IMR-90 (cell line): ENCODE results near the gene RSBN1L. TPM values are rescaled to one million over a fixed set of nuclear protein-coding genes. Genes with fewer than 3 reads are reported as not detected.

Experiments
- ATAC-seq: fragments of 200-7000 bp; cut with Tn5 transposase; 2 replicates; pipeline ENCODE4 v1.9.1; 2020; ENCODE audit warnings: low read depth, mild to moderate bottlenecking, moderate library complexity
- Bru-seq: library from RNA; stranded (reverse); fragments of 400-500 nt; gene quantifications from one replicate; lab custom pipeline; 2021; lab: Mats Ljungman, UMichigan
- BruChase-seq, 2 experiments: library from RNA; stranded (reverse); fragments of 400-500 nt; gene quantifications; one replicate each; lab custom pipeline; 2021; lab: Mats Ljungman, UMichigan
- BruUV-seq: library from RNA; stranded (reverse); fragments of 400-500 nt; replicated peaks from 2 replicates; lab custom pipeline; 2021; lab: Mats Ljungman, UMichigan
- CTCF ChIA-PET: fragments of 300-600 bp; formaldehyde crosslinking; extraction: SDS; loops from one replicate; lab custom pipeline; 2021; ENCODE audit warnings: antibody characterized with exemption; lab: Yijun Ruan, JAX
- POLR2A ChIA-PET: fragments of 300-600 bp; sonication (Branson Sonifier 250); formaldehyde crosslinking; loops from one replicate; lab custom pipeline; 2022; ENCODE audit warnings: antibody characterized with exemption; ENCODE audit not compliant: unreplicated experiment; lab: Charles Lee
- DNase-seq: peaks from one replicate; pipeline ENCODE4 v3.0.0; 2013
- H2AFZ ChIP-seq: replicated peaks from 2 replicates; pipeline ENCODE3; 2013; ENCODE audit warnings: low read length, mild to moderate bottlenecking; ENCODE audit not compliant: poor library complexity
- H2AK5ac ChIP-seq: 2 replicates; pipeline ENCODE4 v1.6.1; 2013; ENCODE audit warnings: low read depth, low read length, inconsistent platforms
- H2AK9ac ChIP-seq: replicated peaks from 2 replicates; pipeline ENCODE3; 2013; ENCODE audit warnings: mild to moderate bottlenecking, low read depth, low read length, moderate library complexity; ENCODE audit not compliant: poor library complexity
- H2BK120ac ChIP-seq: 2 replicates; pipeline ENCODE4 v1.6.1; 2013; ENCODE audit warnings: low read depth, low read length, inconsistent platforms
- H2BK15ac ChIP-seq: 3 replicates; pipeline ENCODE4 v1.6.1; 2013; ENCODE audit warnings: low read depth, low read length, inconsistent platforms
- H2BK20ac ChIP-seq: 2 replicates; pipeline ENCODE4 v1.6.1; 2013; ENCODE audit warnings: low read depth, mild to moderate bottlenecking, inconsistent platforms, low read length, moderate library complexity
- H2BK5ac ChIP-seq: 2 replicates; pipeline ENCODE4 v1.6.1; 2013; ENCODE audit warnings: mild to moderate bottlenecking, low read depth, low read length, inconsistent platforms; ENCODE audit not compliant: poor library complexity, severe bottlenecking
- H3K14ac ChIP-seq: replicated peaks from 2 replicates; pipeline ENCODE4 v1.6.1; 2013; ENCODE audit warnings: low read depth, low read length, inconsistent platforms
- H3K18ac ChIP-seq: 2 replicates; pipeline ENCODE4 v1.6.1; 2013; ENCODE audit warnings: low read depth, low read length, control low read depth
- H3K23ac ChIP-seq: 2 replicates; pipeline ENCODE4 v1.6.1; 2013; ENCODE audit warnings: low read depth, low read length, inconsistent platforms
- H3K27ac ChIP-seq: 2 replicates; pipeline ENCODE4 v1.5.1; 2013; ENCODE audit warnings: mild to moderate bottlenecking, control low read depth, low read length; ENCODE audit not compliant: insufficient read depth
- H3K27me3 ChIP-seq: 2 replicates; pipeline ENCODE4 v1.6.1; 2013; ENCODE audit warnings: low read length; ENCODE audit not compliant: control insufficient read depth, insufficient read depth
- H3K36me3 ChIP-seq: 2 replicates; pipeline ENCODE4 v1.6.1; 2013; ENCODE audit warnings: low read length, mixed read lengths; ENCODE audit not compliant: control insufficient read depth, insufficient read depth
- H3K4ac ChIP-seq: 2 replicates; pipeline ENCODE4 v1.6.1; 2013; ENCODE audit warnings: low read depth, low read length, inconsistent platforms
- H3K4me1 ChIP-seq: 2 replicates; pipeline ENCODE4 v1.6.1; 2013; ENCODE audit warnings: low read length, mixed read lengths; ENCODE audit not compliant: control insufficient read depth, insufficient read depth
- H3K4me2 ChIP-seq: 2 replicates; pipeline ENCODE4 v1.6.1; 2013; ENCODE audit warnings: low read depth, mild to moderate bottlenecking, control low read depth, low read length, moderate library complexity
- H3K4me3 ChIP-seq: 2 replicates; pipeline ENCODE4 v1.5.1; 2013; ENCODE audit warnings: low read depth, mild to moderate bottlenecking, control low read depth, low read length, moderate library complexity; ENCODE audit not compliant: insufficient read depth
- H3K56ac ChIP-seq: 2 replicates; pipeline ENCODE4 v1.6.1; 2013; ENCODE audit warnings: low read length, inconsistent platforms; ENCODE audit not compliant: insufficient read depth; ENCODE audit errors: extremely low read depth
- H3K79me1 ChIP-seq, 2 experiments: 2 replicates each; pipeline ENCODE4 v1.6.1; 2013; ENCODE audit warnings: low read length in 2 of 2, inconsistent platforms in 1 of 2, low read depth in 1 of 2
- H3K9ac ChIP-seq: 2 replicates; pipeline ENCODE4 v1.6.1; 2013; ENCODE audit warnings: low read depth, low read length, control low read depth
- H3K9me1 ChIP-seq: 2 replicates; pipeline ENCODE4 v1.6.1; 2013; ENCODE audit warnings: low read length, inconsistent platforms; ENCODE audit not compliant: insufficient read depth
- H3K9me3 ChIP-seq: 2 replicates; pipeline ENCODE4 v1.6.1; 2013; ENCODE audit warnings: low read length; ENCODE audit not compliant: control insufficient read depth, insufficient read depth
- H4K20me1 ChIP-seq: 2 replicates; pipeline ENCODE4 v1.6.1; 2013; ENCODE audit warnings: low read length, inconsistent platforms; ENCODE audit not compliant: insufficient read depth
- H4K5ac ChIP-seq: 2 replicates; pipeline ENCODE4 v1.6.1; 2013; ENCODE audit warnings: mild to moderate bottlenecking, low read depth, low read length, control low read depth
- H4K8ac ChIP-seq, 2 experiments: 2 replicates each; pipeline ENCODE4 v1.6.1; 2013; ENCODE audit warnings: low read depth in 2 of 2, low read length in 2 of 2, control low read depth in 1 of 2, inconsistent platforms in 1 of 2
- H4K91ac ChIP-seq: 2 replicates; pipeline ENCODE4 v1.6.1; 2013; ENCODE audit warnings: low read depth, low read length, inconsistent platforms; ENCODE audit not compliant: insufficient read depth
- BHLHE40 ChIP-seq: fragments of 150-350 bp; IDR thresholded peaks from 2 replicates; pipeline ENCODE4 v1.6.1; 2016; ENCODE audit warnings: mild to moderate bottlenecking, low read depth, low read length
- CEBPB ChIP-seq: IDR thresholded peaks from 2 replicates; pipeline ENCODE4 v1.6.1; 2012; ENCODE audit warnings: low read depth, low read length, improper control_type of control experiment
- CHD1 ChIP-seq: IDR thresholded peaks from 2 replicates; pipeline ENCODE4 v1.6.1; 2012; ENCODE audit warnings: low read depth, low read length, improper control_type of control experiment
- FOS ChIP-seq: fragments of 150-350 bp; IDR thresholded peaks from 2 replicates; pipeline ENCODE4 v1.6.1; 2016; ENCODE audit warnings: low read depth, low read length
- MAFK ChIP-seq: IDR thresholded peaks from 2 replicates; pipeline ENCODE4 v1.6.1; 2012; ENCODE audit warnings: low read depth, low read length, improper control_type of control experiment
- NFE2L2 ChIP-seq: fragments of 150-350 bp; IDR thresholded peaks from 2 replicates; pipeline ENCODE4 v1.6.1; 2016; ENCODE audit warnings: low read depth, mild to moderate bottlenecking, low read length
- RAD21 ChIP-seq: IDR thresholded peaks from 2 replicates; pipeline ENCODE4 v1.6.1; 2012; ENCODE audit warnings: low read length, improper control_type of control experiment
- SMC3 ChIP-seq: fragments of 150-350 bp; IDR thresholded peaks from 2 replicates; pipeline ENCODE4 v1.6.1; 2016; ENCODE audit warnings: low read depth, mild to moderate bottlenecking, antibody characterized with exemption, low read length, moderate library complexity
- WGBS, 2 experiments: methylation state at CpG; one replicate each; pipeline versions ENCODE4 v1.1.5 to v1.1.7; 2013; ENCODE audit warnings: missing lambda C conversion rate in 2 of 2; ENCODE audit not compliant: insufficient read length in 1 of 2; ENCODE audit errors: extremely low coverage in 2 of 2; 5-methylcytosine and 5-hydroxymethylcytosine counted together
- dilution Hi-C: fragments of 300-500 bp; cut with HindIII; formaldehyde crosslinking; loops from one replicate; pipeline ENCODE4 v1.14.3; 2018; ENCODE audit warnings: low sequenced_read_pairs; ENCODE audit not compliant: unreplicated experiment
- in situ Hi-C: fragments of 300-500 bp; cut with MboI; formaldehyde crosslinking; loops from 3 replicates; pipeline ENCODE4 v1.14.3; 2019; ENCODE audit warnings: low sequenced_read_pairs, inconsistent platforms, mixed read lengths
- intact Hi-C: fragments of 100-400 bp; cut with micrococcal nuclease; formaldehyde crosslinking; loops from 2 replicates; pipeline ENCODE4 v1.10.0; 2022
- long read RNA-seq: library from polyadenylated mRNA; unstranded; transcript quantifications from one replicate; pipeline ENCODE4 v2.0.0, GENCODE V29; 2021; ENCODE audit not compliant: unreplicated experiment
- polyA plus RNA-seq, 3 experiments: library from polyadenylated mRNA; depleted of rRNA; stranded (reverse); fragments of >200 nt; gene quantifications; 2 replicates each; pipeline ENCODE4 v1.2.3, GENCODE V29; 2012; ENCODE audit warnings: low replicate concordance in 1 of 3
- total RNA-seq: library from RNA; depleted of rRNA; stranded (reverse); fragments of >200 nt; gene quantifications from 2 replicates; pipeline ENCODE4 v1.2.3, GENCODE V29; 2012; rRNA removed
- TF ChIP-seq, protein P1 (sequence below): fragments of 150-350 bp; IDR thresholded peaks from 2 replicates; pipeline ENCODE4 v1.6.1; 2017; ENCODE audit warnings: mild to moderate bottlenecking, antibody characterized with exemption, low read length, low read depth
- TF ChIP-seq, protein P2 (sequence below): conservative IDR thresholded peaks from 2 replicates; pipeline ENCODE4 v1.5.1; 2012; ENCODE audit warnings: mild to moderate bottlenecking, low read depth, low read length, improper control_type of control experiment
- TF ChIP-seq, protein P3 (sequence below): fragments of 150-350 bp; IDR thresholded peaks from 2 replicates; pipeline ENCODE4 v1.6.1; 2016; ENCODE audit warnings: low read depth, mild to moderate bottlenecking, low read length, moderate library complexity, borderline replicate concordance

Gene RSBN1L
- total RNA-seq, result 14.7 and 23.6 TPM in 2 replicates
- 5.7 and 7.8 TPM in 2 replicates for polyA plus RNA-seq (2012; rRNA removed)
- polyA plus RNA-seq (2012; cell fraction: cytosol; rRNA removed), result 1.1 and 1.7 TPM in 2 replicates
- 1.8 and 10.0 TPM in 2 replicates for polyA plus RNA-seq (2012; cell fraction: nucleus; rRNA removed; ENCODE audit: low replicate concordance)
- Bru-seq, nascent RNA, result percentile 83 among the genes with signal in this experiment
- percentile 83 among the genes with signal in this experiment for BruChase-seq, experiment 1, labeled RNA remaining after a 6-hour chase
- percentile 79 among the genes with signal in this experiment for BruChase-seq, experiment 2, labeled RNA remaining after a 2-hour chase
- long read RNA-seq, full-length matches to known transcripts, result 7 of 17 reads
- long read RNA-seq, partial matches to known transcripts, result 8 of 17 reads
- long read RNA-seq, other reads (novel, unspliced or antisense), result 2 of 17 reads

DNA sequence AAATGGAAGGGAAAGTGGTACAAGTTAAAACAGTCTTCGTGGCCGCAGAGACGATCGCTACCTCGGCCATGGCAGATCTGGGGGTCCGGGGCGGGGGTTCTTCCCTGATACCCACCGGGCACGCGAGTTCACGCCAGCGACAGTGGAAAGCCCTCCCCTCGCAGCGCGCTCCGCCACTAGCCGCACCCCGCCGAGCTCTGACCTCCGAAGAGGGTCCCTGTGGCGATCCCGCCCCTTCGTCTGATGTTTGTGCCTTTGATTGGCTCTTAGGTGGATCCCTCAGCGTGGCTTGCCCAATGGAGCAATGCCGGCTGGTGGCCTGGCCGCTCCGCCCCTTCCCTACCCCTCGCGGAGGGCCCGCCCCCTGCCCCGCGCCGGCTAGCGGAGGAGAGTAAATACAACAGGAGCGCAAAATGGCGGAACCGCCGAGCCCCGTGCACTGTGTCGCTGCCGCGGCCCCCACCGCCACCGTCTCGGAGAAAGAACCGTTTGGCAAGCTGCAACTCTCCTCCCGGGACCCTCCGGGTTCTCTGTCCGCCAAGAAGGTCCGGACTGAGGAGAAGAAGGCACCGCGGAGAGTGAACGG, at the start of gene RSBN1L:
Gene RSBN1L (plus strand): TSS at position 403 of the 586 bp plus-strand sequence. CDS start 11 bp downstream, at position 414.
- DNase-seq (peak; percentile 97), ATAC-seq (peak; percentile 98)
- peak within 1 kb of the TSS; percentile 86 for H2BK120ac ChIP-seq
- CTCF ChIA-PET, result interaction anchor here (3.1 kb wide), 1 partner anchor 44 kb away, joined by 12 read pairs; no protein-coding TSS in a partner anchor
- POLR2A ChIA-PET, result no interaction called here
- H3K9me1 ChIP-seq, result 0 out of 2 replicates have a peak, but pooled peaks cover 3% of the 10 kb centered on the region
- in situ Hi-C loops, result no loop called here
- H3K9ac ChIP-seq, result peak within 1 kb of the TSS; percentile 95
- peak within 1 kb of the TSS; percentile 68 for H2AK5ac ChIP-seq
- H3K56ac ChIP-seq, result peak within 1 kb of the TSS; percentile 95
- H2BK15ac ChIP-seq, result peak within 1 kb of the TSS; percentile 61; the same call in 2 of the 3 replicates
- H3K36me3 ChIP-seq, result no peaks in the 10 kb centered on the region
- peak within 1 kb of the TSS; percentile 97 for H3K14ac ChIP-seq
- peak within 1 kb of the TSS; percentile 35 for H2BK20ac ChIP-seq
- no peaks in the 10 kb centered on the region for H3K9me3 ChIP-seq
- H3K4me1 ChIP-seq, result no peaks in the 10 kb centered on the region
- dilution Hi-C loops, result no loop called here
- H3K23ac ChIP-seq, result peak within 1 kb of the TSS; percentile 97
- peak within 1 kb of the TSS; percentile 98 for H2AFZ ChIP-seq
- H3K27me3 ChIP-seq, result no peaks in the 10 kb centered on the region
- intact Hi-C loops, result loop anchor here (1.0 to 5.0 kb wide), 3 partner anchors 9 to 63 kb away; no protein-coding TSS in a partner anchor
- peak within 1 kb of the TSS; percentile 87 for H2BK5ac ChIP-seq
- peak within 1 kb of the TSS; percentile 93 for H2AK9ac ChIP-seq
- H4K8ac ChIP-seq, result peak within 1 kb of the TSS; percentile 49 to 79
- peak within 1 kb of the TSS; percentile 92 for H3K27ac ChIP-seq
- peaks cover 16% of the 10 kb centered on the region; the same call in 1 of the 2 replicates for H4K20me1 ChIP-seq
- peaks cover 14 to 59% of the 10 kb centered on the region in 2 experiments for H3K79me1 ChIP-seq
- peak within 1 kb of the TSS; percentile 92 for H3K4me2 ChIP-seq
- WGBS, 2 experiments, result 0% methylated on average over 22 of the region's 53 CpGs; no CpG with 5 or more reads in 1 of the 2 experiments
- H3K18ac ChIP-seq, result peak within 1 kb of the TSS; percentile 67
- BruUV-seq, result no TSS peak
- H4K5ac ChIP-seq, result peak within 1 kb of the TSS; percentile 66
- H3K4me3 ChIP-seq, result peak within 1 kb of the TSS; percentile 91
- peak within 1 kb of the TSS; percentile 85 for H3K4ac ChIP-seq
- peak within 1 kb of the TSS; percentile 81 for H4K91ac ChIP-seq
- TF ChIP-seq BHLHE40 (peak; percentile 68), FOS (peak; percentile 39; the same call in 1 of the 2 replicates), CHD1 (peak; percentile 61; the same call in 1 of the 2 replicates), RAD21 (peak; percentile 7; the same call in 1 of the 2 replicates), SMC3 (no peak), MAFK (no peak), NFE2L2 (no peak), CEBPB (0 out of 2 replicates have a peak, but pooled peaks have one; percentile 41)
- TF ChIP-seq, protein P1, sequence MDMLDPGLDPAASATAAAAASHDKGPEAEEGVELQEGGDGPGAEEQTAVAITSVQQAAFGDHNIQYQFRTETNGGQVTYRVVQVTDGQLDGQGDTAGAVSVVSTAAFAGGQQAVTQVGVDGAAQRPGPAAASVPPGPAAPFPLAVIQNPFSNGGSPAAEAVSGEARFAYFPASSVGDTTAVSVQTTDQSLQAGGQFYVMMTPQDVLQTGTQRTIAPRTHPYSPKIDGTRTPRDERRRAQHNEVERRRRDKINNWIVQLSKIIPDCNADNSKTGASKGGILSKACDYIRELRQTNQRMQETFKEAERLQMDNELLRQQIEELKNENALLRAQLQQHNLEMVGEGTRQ, result no peak
- TF ChIP-seq, protein P2, sequence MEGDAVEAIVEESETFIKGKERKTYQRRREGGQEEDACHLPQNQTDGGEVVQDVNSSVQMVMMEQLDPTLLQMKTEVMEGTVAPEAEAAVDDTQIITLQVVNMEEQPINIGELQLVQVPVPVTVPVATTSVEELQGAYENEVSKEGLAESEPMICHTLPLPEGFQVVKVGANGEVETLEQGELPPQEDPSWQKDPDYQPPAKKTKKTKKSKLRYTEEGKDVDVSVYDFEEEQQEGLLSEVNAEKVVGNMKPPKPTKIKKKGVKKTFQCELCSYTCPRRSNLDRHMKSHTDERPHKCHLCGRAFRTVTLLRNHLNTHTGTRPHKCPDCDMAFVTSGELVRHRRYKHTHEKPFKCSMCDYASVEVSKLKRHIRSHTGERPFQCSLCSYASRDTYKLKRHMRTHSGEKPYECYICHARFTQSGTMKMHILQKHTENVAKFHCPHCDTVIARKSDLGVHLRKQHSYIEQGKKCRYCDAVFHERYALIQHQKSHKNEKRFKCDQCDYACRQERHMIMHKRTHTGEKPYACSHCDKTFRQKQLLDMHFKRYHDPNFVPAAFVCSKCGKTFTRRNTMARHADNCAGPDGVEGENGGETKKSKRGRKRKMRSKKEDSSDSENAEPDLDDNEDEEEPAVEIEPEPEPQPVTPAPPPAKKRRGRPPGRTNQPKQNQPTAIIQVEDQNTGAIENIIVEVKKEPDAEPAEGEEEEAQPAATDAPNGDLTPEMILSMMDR, result peak; percentile 39
- TF ChIP-seq, protein P3, sequence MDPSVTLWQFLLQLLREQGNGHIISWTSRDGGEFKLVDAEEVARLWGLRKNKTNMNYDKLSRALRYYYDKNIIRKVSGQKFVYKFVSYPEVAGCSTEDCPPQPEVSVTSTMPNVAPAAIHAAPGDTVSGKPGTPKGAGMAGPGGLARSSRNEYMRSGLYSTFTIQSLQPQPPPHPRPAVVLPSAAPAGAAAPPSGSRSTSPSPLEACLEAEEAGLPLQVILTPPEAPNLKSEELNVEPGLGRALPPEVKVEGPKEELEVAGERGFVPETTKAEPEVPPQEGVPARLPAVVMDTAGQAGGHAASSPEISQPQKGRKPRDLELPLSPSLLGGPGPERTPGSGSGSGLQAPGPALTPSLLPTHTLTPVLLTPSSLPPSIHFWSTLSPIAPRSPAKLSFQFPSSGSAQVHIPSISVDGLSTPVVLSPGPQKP, result no peak
